Measurements from ENCODE around the gene AHI1.
"Not testable (repeated sequence)": the region's sequence is repeated elsewhere in the genome, so short reads cannot be mapped to it uniquely, and the experiment has no call there.

Gene AHI1

DNA sequence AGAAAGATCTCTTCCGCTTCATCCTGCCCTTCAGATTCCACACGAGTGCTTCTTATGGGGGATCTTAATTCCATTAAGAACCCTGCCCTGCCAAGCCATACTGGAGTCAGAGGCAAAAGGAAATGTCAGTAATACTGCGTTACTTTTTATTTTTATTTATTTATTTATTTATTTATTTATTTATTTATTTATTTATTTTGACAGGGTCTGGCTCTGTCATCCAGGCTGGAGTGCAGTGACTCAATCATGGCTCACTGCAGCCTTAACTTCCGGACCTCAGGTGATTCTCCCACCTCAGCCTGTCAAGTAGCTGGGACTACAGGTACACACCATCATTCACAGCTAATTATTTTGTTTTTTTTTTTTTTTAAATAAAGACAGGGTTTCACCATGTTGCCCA is 236.9 kb downstream of the AHI1 start:
- DNase-seq (ENCODE audit: low spot score) = no peak

DNA sequence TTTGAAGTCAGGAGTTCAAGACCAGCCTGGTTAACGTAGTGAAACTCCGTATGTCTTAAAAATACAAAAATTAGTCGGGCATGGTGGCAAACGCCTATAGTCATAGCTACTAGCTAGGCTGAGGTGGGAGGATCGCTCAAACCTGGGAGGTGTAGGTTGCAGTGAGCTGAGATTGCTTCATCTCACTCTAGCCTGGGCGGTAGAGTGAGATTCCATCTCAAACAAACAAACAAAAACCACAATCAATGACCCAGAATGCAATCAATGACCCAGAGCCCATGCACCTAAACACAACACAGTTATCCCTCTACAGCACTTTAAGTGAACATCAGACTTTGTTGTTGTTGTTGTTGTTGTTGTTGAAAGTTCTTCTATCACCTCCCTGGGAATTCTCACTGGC is 238.6 kb downstream of the AHI1 start:
- no peak for DNase-seq (ENCODE audit: low spot score)

DNA sequence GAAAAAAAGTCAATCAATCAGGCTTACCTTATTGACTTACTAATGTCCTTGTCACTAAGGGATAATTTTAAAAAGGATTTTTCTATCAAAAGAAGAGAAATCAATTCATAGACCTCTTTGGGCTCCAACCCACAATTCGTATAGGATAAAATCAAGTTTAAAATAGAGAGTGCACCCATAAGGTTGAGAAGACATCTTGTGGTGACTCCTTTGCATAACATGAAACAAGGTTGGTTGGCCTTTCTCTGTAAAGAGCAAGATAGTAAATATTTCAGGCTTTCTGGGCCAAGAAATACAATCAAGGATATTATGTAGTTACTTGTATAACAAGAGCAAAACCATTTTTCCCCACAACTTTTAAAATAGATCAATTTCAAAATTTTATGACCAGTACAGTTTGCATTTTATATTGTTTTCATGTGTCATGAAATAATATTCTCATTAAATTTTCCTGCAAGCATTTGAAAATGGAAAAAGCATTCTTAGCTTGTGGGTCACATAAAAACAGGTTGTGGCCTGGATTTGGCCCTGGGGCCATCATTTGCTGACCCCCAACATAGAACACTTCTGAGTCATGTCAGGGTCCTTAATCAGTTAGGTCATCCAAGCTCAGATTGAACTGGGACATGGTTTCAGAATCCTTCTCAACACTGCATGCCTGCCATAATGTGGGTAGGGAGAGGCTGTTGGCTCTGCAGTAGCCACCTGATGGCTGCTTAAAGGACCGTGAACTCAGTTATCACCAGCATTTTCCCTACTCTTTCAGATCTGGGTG is 239.7 kb downstream of the AHI1 start:
- no peak for DNase-seq (ENCODE audit: low spot score)

DNA sequence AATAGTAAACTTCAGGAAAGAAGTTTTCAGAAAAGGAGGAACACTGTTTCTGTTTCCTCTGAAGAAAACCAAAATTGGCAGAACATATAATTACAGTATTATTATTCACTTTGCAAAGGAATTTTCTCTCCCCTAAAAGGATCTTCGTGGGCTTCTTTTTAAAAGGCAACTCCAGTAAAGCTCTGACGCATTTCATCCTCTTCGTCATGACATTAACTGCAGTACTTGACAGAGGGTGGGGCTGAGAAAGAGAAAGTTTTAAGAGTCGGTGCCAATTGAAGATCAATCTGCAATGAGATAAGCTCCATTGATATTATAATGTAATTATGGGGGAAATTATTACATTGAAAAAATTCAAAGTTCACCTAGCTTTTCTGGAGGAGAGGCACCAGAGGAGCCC is 240.7 kb downstream of the AHI1 start:
- no peak for DNase-seq (ENCODE audit: low spot score)

DNA sequence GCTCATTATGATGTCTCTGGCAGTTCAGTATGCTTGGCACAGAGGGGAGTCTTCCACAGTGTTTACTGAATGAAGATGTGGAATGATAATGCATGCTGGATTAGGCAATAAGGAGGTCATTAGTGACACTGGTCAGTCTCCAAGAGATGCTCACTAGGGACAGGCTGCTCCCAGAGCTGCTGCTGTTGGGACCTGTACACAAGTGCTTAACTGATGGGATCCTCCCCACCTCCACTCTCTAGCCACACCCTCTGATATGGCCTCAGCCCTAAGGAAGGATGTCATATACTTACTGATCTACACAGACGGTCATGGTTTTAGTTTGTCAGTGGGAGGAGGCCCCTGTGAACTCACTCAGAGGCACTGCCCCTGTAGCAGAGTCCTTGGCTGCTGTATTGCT is 243.1 kb downstream of the AHI1 start:
- DNase-seq (ENCODE audit: low spot score) = no peak

DNA sequence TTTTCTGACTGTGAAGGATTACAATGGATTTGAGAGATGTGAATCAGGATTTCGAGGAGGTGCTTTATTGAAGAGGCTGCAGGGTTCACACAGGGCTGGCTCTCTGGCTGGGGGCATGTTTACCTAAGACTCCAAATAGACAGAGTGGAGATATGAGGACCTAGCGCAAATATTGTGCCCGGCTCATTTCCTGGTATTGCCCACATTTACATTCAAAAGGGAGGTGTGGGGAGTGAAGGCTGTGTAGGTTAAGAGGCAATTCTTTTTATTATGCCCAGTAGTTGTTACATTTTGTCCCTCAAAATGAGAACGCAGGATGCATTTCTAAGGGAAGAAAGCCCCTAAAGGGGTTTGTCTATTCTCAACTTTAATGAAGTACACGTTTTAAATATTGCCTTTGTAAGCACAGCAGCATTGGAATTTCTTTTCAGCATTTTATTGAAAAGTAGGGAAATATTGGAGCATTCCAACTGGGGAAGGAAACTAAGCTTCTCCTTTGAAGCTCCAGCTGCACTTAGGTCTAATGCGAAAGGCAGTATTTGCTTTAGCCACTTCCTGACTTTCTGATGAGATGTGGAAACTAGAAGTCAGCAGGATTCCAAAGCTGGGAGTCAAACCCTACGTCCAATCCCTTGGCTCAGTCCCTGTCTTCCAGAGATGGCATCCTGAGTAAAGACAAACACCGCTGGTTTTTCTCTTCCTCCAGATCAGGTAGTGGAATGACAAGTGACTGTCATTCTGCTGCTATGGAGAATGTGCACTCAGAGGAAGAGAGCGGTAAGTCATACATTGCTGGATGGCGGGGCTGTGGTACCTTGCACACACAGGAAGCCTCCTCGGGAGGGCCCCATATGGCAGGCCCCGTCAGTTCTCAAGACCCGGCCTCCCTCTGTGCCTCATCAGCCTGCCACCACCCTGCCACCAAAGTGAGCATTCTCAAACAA is 245.8 kb downstream of the AHI1 start:
- peak; percentile 26 for DNase-seq (ENCODE audit: low spot score)

DNA sequence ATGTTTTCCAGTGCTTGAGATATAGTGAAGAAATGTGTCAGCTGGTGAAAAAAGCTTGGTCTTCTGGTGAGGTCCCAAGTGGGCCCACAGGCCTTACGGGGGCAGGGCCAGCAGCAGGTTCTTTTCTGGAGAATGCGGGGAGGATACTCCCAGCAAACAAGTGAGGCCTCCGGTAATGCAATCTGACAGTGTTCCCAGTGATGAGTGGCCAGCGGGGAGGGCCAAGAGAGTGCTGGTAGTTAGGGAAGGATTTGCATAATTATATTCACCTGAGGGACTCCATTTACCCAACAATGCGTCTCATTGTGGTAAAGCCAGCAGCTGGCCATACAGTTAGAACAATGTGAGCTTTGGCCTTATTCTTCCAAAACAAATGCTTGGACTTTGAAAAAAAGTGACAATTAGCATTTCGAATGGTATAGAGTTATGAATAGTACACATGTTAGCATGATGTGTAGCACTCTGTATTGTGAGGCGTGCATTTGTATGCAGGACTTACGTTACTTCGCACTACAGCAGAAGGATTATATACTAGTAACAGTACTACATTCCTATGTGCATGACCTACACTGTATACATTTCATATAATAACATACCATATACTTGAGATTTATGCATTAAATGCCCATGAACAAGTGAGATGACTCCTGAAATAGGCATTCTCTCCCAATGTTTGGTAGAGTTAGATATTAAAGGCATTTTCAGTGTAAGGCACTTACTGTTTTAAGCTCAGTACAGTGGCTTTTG is 246.6 kb downstream of the AHI1 start:
- DNase-seq (ENCODE audit: low spot score) = no peak

DNA sequence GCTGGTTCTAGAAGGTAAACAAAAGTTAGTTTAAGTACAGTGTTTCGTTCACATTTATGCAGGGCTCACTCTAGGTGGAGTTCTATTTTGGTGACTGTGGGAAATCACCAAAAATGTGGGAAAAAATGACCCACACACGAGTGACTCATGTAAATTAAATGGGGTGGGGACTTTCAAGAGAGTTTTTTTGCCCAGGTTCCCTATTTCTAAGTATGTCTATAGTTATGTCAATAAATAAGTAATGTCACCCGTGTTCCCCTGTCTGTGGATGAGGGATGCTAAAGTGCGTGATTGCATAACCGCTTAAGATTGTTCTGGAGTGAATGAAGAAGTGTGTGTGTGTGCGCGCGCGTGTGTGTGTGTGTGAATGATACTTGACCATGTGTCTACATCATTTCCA is 247.3 kb downstream of the AHI1 start:
- DNase-seq (ENCODE audit: low spot score) = no peak

DNA sequence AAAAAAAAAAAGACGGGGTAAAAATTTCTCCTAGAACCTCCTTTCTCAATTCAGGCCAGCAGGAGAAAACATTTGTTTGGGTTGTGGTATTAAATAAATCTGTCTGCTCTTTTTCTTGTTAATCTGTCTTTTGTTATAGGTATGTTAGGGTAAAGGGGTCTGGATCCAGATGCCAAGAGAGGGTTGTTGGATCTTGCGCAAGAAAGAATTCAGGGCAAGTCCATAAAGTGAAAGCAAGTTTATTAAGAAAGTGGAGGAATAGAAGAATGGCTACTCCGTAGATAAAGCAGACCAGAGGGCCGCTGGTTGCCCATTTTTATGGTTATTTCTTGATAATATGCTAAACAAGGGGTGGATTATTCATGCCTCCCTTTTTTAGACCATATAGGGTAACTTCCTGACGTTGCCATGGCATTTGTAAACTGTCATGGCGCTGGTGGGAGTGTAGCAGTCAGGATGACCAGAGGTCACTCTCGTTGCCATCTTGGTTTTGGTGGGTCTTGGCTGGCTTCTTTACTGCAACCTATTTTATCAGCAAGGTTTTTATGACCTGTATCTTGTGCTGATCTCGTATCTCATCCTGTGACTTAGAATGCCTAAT is 251.0 kb downstream of the AHI1 start:
- DNase-seq (ENCODE audit: low spot score) = not testable (repeated sequence)

DNA sequence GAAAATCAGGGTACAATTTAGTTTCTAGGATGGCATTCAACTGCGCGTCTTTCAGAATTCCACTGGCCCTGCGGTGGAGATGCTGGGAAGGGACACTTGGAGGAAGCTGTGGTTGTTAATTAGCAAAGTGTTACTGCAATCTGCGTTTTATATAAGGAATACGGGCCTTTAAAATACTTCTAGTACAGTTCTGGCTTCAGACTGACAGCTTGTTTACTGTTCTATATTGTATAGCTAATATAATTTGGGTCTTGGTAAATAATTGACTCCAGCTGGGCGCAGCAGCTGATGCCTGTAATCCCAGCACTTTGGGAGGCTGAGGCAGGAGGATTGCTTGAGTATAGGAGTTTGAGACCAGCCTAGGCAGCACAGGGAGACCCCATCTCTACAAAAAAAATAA is 252.7 kb downstream of the AHI1 start:
- no peak for DNase-seq (ENCODE audit: low spot score)

DNA sequence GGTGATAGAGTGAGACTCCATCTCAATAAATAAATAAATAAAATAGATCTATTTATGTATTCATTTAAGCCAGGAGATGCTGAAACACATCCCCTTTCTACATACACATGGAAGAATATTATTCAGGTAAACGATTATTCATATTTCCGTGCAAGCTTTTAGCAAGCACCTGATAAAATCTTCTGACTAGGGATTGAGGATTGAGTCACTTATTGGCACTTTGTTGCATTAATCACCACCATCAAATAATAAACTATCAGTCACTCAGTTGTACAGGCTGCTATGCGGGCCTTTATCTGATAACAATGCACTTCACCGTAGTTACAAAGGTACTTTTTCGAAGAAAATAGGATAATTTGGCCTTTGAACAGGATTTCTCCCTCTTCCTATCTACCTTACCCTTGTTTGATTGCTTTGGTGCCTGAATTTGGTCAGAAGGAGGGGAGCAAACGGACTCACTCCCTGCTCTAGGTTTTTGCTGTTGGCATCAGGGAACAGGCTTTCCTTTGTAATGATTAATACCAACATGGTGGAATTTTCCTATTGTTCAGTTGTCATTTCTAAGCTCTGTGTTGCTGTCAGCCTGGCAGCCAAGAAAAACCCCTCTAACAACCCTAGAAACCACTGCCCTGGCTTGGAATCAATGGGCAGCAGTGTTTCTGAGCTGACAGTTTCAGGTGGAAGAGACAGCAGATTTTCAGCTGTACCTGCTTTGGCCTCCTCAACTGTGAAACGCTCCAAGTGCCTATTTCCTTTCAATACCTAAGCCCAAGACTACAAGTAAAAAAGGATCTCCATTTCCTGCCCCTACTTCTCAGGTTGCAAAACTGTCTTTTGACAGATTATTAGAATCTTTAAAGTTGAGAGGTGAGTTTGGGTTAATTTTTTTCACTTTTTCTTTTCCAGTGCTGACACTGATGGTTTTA is 253.4 kb downstream of the AHI1 start:
- DNase-seq (ENCODE audit: low spot score) = no peak

DNA sequence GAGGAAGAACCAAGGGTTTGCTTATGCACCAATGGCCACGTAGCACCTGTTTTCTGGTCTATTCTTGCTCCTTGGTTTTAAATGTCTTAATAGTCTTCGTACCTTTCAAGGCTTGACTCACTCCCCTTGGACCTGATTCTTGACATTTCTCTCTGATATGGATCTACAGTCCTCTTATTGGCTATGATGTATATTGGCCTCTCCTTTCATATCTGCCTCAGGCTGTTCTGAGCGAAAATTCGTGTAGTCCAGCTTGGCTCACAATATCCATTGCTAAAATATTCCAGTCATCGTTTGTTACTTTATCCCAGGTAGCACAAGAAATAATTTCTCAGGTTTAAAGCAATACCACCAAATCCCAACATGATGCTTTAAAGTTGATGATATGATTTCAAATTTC is 256.8 kb downstream of the AHI1 start:
- DNase-seq (ENCODE audit: low spot score) = no peak

DNA sequence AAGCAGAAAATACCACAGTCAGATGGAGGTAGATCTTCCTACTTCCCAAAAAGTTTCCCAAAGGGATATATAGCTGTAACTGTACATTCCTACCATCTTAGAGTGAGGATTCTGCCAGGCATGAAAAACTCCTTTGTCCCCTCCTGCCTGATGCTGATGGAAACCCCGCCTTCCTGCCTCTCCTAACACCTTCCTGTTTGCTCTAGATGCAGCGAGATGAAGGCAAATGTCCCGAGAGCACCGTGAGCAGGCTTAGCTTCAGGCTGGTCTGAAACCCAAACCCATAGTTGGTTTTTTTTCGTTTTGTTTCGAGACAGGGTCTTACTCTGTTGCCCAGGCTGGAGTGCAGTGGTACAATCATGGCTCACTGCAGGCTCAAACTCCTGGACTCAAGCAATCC is 260.8 kb downstream of the AHI1 start:
- no peak for DNase-seq (ENCODE audit: low spot score)

DNA sequence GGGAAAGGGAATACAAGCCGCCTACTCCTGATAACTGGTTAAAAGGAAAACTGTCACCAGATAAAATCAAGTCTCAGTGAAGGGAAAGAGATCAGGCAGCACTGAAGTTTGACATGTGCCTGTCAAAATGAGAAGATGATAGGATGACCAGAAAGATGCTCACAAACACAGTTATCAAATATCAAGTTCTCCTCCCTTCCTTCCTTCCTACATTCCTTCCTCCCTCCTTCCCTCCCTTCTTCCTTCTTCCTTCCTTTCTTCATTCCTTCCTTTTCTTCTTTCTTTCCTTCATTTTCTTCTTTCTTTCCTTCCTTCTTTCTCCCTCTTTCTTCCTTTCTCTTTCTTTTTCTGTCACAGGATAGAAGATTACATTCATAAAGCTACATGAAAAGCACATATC is 261.2 kb downstream of the AHI1 start:
- DNase-seq (ENCODE audit: low spot score) = no peak

DNA sequence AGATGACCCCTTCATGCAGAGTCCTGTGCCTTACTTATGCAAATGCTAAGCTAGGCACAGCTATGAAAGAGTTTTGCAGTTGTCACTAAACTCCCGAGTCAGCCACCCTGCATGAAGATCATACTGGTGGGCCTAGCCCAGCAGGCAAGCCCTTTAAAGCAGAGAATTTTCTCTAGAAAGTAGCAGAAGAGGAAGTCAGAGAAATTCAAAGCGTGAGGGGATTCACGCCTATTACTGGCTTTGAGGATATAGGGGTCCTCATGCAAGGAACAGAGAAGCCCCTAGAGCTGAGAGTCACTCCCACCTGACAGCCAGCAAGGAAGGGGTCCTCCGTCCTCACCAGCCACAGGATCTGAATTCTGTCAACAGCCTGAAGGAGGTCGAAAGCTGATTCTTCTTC is 261.8 kb downstream of the AHI1 start:
- no peak for DNase-seq (ENCODE audit: low spot score)

DNA sequence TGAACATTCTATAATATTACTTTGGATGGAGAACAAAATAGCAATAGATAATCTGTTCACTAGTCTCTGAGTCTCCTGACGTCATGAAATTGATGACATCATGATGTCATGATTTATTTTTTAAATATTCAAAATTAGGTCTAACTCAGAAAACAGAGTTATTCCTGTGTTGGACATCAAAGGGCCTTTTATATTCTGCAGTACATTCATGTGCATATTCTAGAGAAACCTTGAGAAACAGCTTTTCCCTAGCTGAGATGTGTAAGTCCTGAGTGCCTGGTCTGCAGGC is 263.1 kb downstream of the AHI1 start:
- DNase-seq (ENCODE audit: low spot score) = no peak

DNA sequence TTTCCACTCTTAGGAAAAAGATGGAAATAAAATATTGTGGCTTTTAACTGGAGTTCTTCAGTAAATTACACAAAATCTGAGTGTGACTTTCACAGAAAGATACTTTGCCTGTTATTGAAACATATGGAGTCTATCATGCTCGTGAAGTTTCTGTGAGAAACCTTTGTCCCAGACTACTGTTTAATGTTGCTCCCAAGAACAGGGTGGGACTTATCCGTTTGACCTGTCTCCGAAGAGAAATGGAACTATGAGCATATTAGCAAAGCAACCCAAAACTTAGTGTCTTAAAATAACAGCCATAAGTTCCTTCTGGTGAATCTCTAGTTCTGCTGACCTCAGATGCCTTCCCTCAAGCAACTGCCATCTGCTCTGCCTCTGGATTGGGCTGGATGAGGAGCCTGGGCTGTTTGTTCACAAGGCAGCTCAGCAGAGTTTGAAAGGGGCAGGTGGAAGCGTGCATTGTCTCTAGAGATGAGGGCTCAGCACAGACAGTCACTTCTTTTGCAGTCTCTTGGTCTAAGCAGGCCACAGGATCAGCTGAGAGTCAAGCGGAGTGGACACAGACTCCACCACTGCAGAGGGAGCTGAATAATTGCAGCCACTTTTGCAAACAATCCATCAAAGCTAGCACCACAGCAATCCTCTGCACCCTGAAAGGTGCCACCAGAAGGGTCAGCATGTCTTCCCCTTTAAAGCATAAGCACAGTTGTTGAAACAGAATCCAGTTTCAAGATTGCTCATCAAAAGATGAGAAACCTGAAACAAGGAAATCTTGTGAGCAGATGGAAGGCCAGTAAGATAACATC is 263.7 kb downstream of the AHI1 start:
- no peak for DNase-seq (ENCODE audit: low spot score)
